Spleen (tissue), 11 donors: ENCODE measurements around the gene TIMM50. TPM values are rescaled to one million over a fixed set of nuclear protein-coding genes. Genes with fewer than 3 reads are reported as not detected.

Source experiments
- DNase-seq: peaks from one replicate; pipeline ENCODE4 v3.0.0-alpha.2; 2020
- H3K27ac ChIP-seq, 8 donors: fragments of 200-600 bp; sonication (generic) in 7 of 8; 1 replicate in 4 of 8; 2 replicates in 4 of 8; pipeline versions ENCODE4 v1.5.0 to v1.8.0; 2016 to 2021; ENCODE audit warnings: inconsistent platforms in 4 of 8, mild to moderate bottlenecking in 4 of 8, moderate library complexity in 1 of 8
- H3K27me3 ChIP-seq, 7 donors: fragments of 200-600 bp; sonication (generic) in 6 of 7; replicated peaks in 1 of 7; 1 replicate in 4 of 7; 2 replicates in 3 of 7; pipeline versions ENCODE4 v1.5.0 to v1.8.0; 2016 to 2021; ENCODE audit warnings: inconsistent platforms in 3 of 7, mild to moderate bottlenecking in 1 of 7
- H3K36me3 ChIP-seq, 6 donors: fragments of 200-600 bp; sonication (generic) in 5 of 6; 1 replicate in 4 of 6; 2 replicates in 2 of 6; pipeline versions ENCODE4 v1.5.0 to v1.8.0; 2016 to 2021; ENCODE audit warnings: inconsistent platforms in 2 of 6
- H3K4me1 ChIP-seq, 6 donors: fragments of 200-600 bp; sonication (generic) in 5 of 6; 1 replicate in 3 of 6; 2 replicates in 3 of 6; pipeline versions ENCODE4 v1.5.0 to v1.8.0; 2016 to 2021; ENCODE audit warnings: inconsistent platforms in 3 of 6
- H3K4me3 ChIP-seq, 8 donors: fragments of 200-600 bp; sonication (generic) in 7 of 8; 1 replicate in 4 of 8; 2 replicates in 4 of 8; pipeline versions ENCODE4 v1.5.0 to v1.8.0; 2016 to 2021; ENCODE audit warnings: inconsistent platforms in 4 of 8, mild to moderate bottlenecking in 4 of 8, moderate library complexity in 2 of 8
- H3K9me3 ChIP-seq, 8 donors: fragments of 200-600 bp; sonication (generic) in 7 of 8; 1 replicate in 4 of 8; 2 replicates in 4 of 8; pipeline versions ENCODE4 v1.5.0 to v1.8.0; 2016 to 2021; ENCODE audit warnings: inconsistent platforms in 4 of 8
- CTCF ChIP-seq, 11 experiments: fragments of 200-600 bp in 7 of 11; fragments of 450-650 bp in 4 of 11; sonication (generic) in 4 of 11; IDR thresholded peaks in 8 of 11; conservative IDR thresholded peaks in 3 of 11; 1 replicate in 7 of 11; 2 replicates in 4 of 11; pipeline versions ENCODE4 v1.4.0 to v1.8.0; 2016 to 2021; ENCODE audit warnings: antibody characterized with exemption in 11 of 11, inconsistent platforms in 4 of 11, mild to moderate bottlenecking in 1 of 11
- POLR2A ChIP-seq, 3 donors: fragments of 450-650 bp; IDR thresholded peaks; one replicate each; pipeline ENCODE4 v1.5.1; 2017; ENCODE audit warnings: antibody characterized with exemption in 3 of 3, mild to moderate bottlenecking in 1 of 3
- POLR2AphosphoS5 ChIP-seq, 3 donors: sonication (generic); formaldehyde crosslinking; IDR thresholded peaks; one replicate each; pipeline ENCODE4 v1.5.1; 2017; ENCODE audit warnings: antibody characterized with exemption in 3 of 3
- WGBS, 5 donors: extraction: QIAGEN DNeasy Blood & Tissue Kit in 3 of 5; methylation state at CpG; one replicate each; pipeline versions ENCODE4 v1.1.5 to v1.1.7; 2013 to 2018; 5-methylcytosine and 5-hydroxymethylcytosine counted together
- intact Hi-C: fragments of 100-400 bp; cut with DNase I; formaldehyde crosslinking; loops from one replicate; pipeline ENCODE4 v1.15.0; 2023; ENCODE audit warnings: low total_unique reads
- polyA plus RNA-seq, 3 donors: library from polyadenylated mRNA; stranded (reverse); fragments of 200-250 nt; gene quantifications; one replicate each; pipeline ENCODE4 v1.2.1, GENCODE V29; 2013
- total RNA-seq, 7 donors: library from RNA; depleted of rRNA in 3 of 7; stranded (reverse); fragments of >200 nt in 3 of 7; fragmentation: NEBNext Ultra II Directional in 4 of 7; extraction: Animal tissue kit (Norgen Biotek cat#: 25700) in 4 of 7; gene quantifications; one replicate each; pipeline versions ENCODE4 v1.1.0 to v1.2.1, GENCODE V29; 2016 to 2021
- donor health status: healthy with polysubstance abuse.
- donor health status: DM: no; HTN: no; CAD: no; lungs with moderate emphysema.
- donor health status: DM: no; HTN: no; CAD: no.
- donor health status: Bipolar disorder and iron deficiency.
- donor health status: healthy.
- donor health status: DM: no; HTN: no; CAD: no.
- donor health status: DM: yes; HTN: yes; CAD: no.

TIMM50 gene
- total and polyA plus RNA-seq, 10 donors: 30.3 to 51.5 (median 41.3) TPM

DNA sequence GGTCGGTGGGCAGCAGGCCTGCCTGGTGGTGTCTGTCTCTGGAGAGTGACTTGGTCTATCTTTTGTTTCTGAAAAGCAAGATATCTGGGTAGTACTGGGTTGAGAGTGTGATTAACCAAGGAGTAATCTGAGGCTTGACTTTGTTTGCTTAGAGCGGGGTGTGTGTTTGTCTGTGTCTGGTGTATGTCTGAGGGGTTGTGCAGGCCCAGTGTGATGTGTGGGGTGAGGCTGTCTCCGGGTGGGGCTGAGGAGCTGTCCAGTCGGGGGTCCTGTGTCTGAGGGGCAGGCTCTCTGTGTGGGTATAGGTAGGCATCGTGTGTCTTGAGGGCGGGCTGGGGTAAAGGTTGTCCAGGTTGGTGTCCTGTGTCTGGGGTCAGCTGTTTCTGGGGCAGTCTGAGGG, 11.1 kb upstream of the TIMM50 start:
- Histone ChIP-seq H3K4me3 (no peak overlapping the region), H3K27me3 (no peaks in the 10 kb centered on the region), H3K27ac (no peak overlapping the region), H3K36me3 (peaks cover 14 to 100% (median 100%) of the 10 kb centered on the region in 6 donors), H3K9me3 (no peaks in the 10 kb centered on the region), H3K4me1 (no peaks in the 10 kb centered on the region)
- no peak for TF ChIP-seq POLR2AphosphoS5 (IDR thresholded peaks at IDR 0.05)
- no peak for TF ChIP-seq CTCF (IDR thresholded peaks at IDR 0.05 in 8 of 11, conservative IDR thresholded peaks at IDR 0.05 in 3 of 11)
- no peak for TF ChIP-seq POLR2A (IDR thresholded peaks at IDR 0.05)
- intact Hi-C loops: no loop called here
- DNase-seq: no peak
- WGBS, 5 donors: 79 to 98% (median 95%) methylated on average over 6 of the region's 6 CpGs

GRCh38 chr19:39470724-39471339, 9.8 kb upstream of the TIMM50 start:
- Histone ChIP-seq H3K4me3 (no peak overlapping the region), H3K27ac (no peak overlapping the region), H3K27me3 (no peaks in the 10 kb centered on the region), H3K9me3 (no peaks in the 10 kb centered on the region), H3K4me1 (no peaks in the 10 kb centered on the region), H3K36me3 (peaks cover 8 to 100% (median 98%) of the 10 kb centered on the region in 6 donors)
- TF ChIP-seq POLR2A (IDR thresholded peaks at IDR 0.05): no peak
- TF ChIP-seq POLR2AphosphoS5 (IDR thresholded peaks at IDR 0.05): no peak
- TF ChIP-seq CTCF (IDR thresholded peaks at IDR 0.05 in 8 of 11, conservative IDR thresholded peaks at IDR 0.05 in 3 of 11): no peak
- intact Hi-C loops: no loop called here
- DNase-seq: no peak
- WGBS, 5 donors: 82 to 93% (median 89%) methylated on average over 6 to 7 of the region's 7 CpGs

DNA sequence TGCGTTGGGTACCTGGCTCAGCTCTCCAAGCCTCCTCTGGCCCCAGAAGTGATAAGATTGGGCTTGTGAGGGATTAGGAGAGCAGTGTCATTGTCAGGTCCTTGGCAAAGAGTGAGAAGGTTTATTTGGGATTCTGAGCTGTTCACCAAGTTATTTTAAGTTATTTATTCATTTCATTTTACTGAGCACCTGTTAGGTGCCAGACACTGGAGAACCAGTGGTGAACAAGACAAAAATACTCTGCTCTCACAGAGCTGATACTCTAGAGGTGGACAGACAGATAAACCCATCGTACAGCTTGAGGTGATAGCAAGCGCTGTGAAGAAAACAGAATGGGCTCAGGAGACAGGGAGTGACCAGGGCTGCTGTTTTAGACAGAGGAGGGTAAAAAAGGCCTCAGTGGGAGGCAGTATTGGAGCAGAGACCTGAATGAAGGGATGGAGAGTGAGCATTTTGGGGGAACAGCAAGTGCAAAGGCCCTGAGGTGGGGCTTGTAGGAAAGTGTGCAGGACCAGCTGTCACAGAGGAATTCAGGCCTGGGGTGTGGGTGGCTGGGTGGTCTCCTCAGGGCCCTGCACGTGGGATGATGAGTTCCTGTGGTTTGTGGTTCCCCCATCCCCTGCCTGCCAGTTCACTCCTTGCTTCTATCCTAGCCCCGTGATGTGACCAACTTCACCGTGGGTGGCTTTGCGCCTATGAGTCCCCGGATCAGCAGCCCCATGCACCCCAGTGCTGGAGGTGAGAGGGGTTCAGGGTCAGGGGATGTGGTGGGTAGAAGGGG, 8.7 kb upstream of the TIMM50 start:
- intact Hi-C loops: no loop called here
- Histone ChIP-seq H3K4me3 (no peak overlapping the region), H3K27ac (no peak overlapping the region), H3K4me1 (no peaks in the 10 kb centered on the region), H3K27me3 (no peaks in the 10 kb centered on the region), H3K9me3 (no peaks in the 10 kb centered on the region), H3K36me3 (peaks cover 8 to 100% (median 93%) of the 10 kb centered on the region in 6 donors)
- TF ChIP-seq POLR2A (IDR thresholded peaks at IDR 0.05) (no peak), CTCF (IDR thresholded peaks at IDR 0.05 in 8 of 11, conservative IDR thresholded peaks at IDR 0.05 in 3 of 11) (no peak), POLR2AphosphoS5 (IDR thresholded peaks at IDR 0.05) (no peak)
- 72 to 76% (median 73%) methylated on average over 4 to 8 of the region's 8 CpGs for WGBS, 5 donors
- no peak for DNase-seq

DNA sequence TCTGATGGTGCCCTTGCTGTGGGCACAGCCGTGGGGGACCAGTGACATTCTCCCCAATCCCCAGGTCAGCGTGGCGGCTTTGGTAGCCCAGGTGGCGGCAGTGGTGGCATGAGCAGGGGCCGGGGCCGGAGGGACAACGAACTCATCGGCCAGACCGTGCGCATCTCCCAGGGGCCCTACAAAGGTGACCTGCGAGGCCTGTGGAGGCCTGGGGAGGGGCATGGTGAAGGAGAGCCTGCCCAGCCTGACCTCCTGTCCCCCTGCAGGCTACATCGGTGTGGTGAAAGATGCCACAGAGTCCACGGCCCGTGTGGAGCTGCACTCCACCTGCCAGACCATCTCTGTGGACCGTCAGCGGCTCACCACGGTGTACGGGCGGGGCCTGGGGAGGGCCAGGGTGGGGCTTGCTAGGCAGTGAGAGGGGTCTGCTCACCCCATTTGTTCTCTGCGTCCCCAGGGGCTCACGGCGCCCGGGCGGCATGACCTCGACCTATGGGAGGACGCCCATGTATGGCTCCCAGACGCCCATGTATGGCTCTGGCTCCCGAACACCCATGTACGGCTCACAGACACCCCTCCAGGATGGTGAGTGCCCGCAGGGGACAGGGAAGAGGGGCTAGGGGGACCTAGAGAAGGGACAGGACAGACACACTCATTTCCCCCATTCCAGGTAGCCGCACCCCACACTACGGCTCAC, 7.7 kb upstream of the TIMM50 start:
- no peak for TF ChIP-seq CTCF (IDR thresholded peaks at IDR 0.05 in 8 of 11, conservative IDR thresholded peaks at IDR 0.05 in 3 of 11)
- peak in 1 of 3 donors; percentile 61 for TF ChIP-seq POLR2AphosphoS5 (IDR thresholded peaks at IDR 0.05)
- peaks cover 8 to 96% (median 85%) of the 10 kb centered on the region in 6 donors for H3K36me3 ChIP-seq
- H3K27ac ChIP-seq: no peak overlapping the region
- intact Hi-C loops: no loop called here
- WGBS, 5 donors: 89 to 93% (median 92%) methylated on average over 25 to 32 of the region's 32 CpGs
- no peaks in the 10 kb centered on the region for H3K9me3 ChIP-seq
- no peak overlapping the region for H3K4me3 ChIP-seq
- no peaks in the 10 kb centered on the region for H3K4me1 ChIP-seq
- no peaks in the 10 kb centered on the region for H3K27me3 ChIP-seq
- DNase-seq: no peak
